Left kidney (tissue), 2 donors: ENCODE results near the gene INVS. TPM values are rescaled to one million over a fixed set of nuclear protein-coding genes. Genes with fewer than 3 reads are reported as not detected.
A peak's percentile ranks its signal among the peaks of the same experiment; 100 is the strongest.
"Not testable (repeated sequence)": the region's sequence is repeated elsewhere in the genome, so short reads cannot be mapped to it uniquely, and the experiment has no call there.

ENCODE experiments used
- DNase-seq: peaks from one replicate; pipeline ENCODE4 v3.0.0-alpha.2; 2013
- polyA plus RNA-seq: library from polyadenylated mRNA; unstranded; fragments of 120-200 nt; gene quantifications from one replicate; pipeline ENCODE4 v1.2.1, GENCODE V29; 2013; ENCODE audit not compliant: insufficient read length

The INVS gene
- polyA plus RNA-seq, 1 donor = 28.9 TPM

DNA sequence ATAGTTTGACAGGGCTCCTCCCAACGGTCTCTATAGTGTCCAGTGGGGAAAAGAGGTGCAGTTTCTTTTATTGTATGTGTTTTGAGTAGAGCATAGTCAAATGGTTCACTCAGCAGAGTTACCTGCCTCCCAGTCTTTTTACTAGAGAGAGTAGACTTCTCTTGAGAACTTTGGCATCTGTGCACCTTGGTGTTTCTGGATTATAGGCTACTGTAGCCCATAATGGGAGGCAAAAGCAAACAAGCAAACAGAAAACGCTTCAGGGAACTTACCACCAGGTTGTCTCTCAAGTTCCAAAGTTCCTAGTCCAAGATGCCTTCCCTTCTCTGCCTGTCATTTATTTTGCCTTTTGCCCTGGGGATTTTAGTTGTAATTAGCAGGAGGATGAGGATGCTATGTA is 26.2 kb downstream of the INVS start:
- no peak for DNase-seq

DNA sequence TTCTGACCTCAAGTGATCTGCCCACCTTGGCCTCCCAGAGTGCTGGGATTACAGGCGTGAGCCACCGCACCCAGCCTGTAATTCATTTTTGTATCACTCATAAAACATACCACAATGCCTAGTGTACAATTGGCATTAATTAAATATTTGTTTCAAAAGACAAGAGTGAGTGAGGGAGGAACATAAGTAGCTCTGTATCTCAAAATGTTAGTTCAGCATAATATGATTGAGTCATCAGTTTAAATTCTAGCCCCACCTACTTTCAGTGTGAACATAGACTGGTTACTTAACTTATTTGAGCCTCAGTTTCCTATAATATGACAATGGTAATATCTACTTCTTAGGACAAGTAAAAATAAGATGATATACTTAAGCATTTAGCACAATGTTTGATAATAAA is 26.9 kb downstream of the INVS start:
- no peak for DNase-seq

DNA sequence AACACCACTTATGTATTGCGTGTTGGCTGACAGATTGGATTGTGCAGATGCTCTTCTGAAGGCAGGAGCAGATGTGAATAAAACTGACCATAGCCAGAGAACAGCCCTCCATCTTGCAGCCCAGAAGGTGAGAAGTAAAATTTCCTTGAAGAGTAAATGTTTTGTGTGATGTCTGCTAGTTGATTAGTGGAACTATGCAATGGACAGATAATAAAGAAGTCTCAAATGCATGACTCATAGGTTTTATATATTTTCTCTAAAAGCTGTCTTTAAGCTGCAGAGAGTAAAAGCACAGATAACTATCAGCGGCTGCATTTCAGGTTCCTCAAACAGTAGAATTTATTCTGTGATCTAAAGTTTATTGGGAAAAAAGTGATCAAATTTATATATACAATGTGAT is 27.4 kb downstream of the INVS start:
- no peak for DNase-seq

DNA sequence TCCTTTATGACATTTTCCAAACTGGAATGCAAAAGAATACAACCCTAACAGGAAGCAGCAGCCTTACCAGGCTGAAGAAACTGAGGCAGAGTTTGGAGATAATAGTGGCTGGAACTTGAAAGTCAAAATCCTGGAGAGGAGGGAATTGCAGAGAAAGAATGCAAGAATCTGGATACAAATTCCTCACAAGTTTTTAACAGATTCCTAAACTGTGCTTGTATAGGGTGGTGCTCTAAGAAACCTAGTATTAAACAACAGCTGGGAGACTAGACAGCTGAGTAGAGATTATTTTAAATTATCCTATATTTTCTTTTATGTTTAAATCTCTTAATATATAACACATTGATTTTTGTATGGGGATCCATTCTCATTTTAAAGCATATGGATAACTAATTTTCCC is 30.7 kb downstream of the INVS start:
- no peak for DNase-seq

DNA sequence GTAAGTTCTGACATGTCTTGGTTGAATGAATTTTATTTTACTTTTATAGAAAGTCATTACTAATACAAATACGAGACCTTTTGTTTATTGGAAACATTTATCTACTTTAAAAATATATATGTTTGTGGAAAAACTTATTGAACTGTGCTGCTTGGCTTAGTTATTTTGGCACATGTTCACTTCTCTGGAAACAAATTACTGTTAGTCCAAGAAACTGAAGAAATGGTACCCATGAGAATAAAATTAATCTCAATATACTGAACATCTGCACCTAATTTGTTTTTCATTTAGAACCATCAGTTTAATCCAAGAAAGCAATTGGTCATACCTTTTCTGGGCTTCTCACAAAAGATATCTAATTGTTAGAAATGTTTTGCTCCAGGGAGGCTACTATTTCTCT is 32.2 kb downstream of the INVS start:
- no peak for DNase-seq

DNA sequence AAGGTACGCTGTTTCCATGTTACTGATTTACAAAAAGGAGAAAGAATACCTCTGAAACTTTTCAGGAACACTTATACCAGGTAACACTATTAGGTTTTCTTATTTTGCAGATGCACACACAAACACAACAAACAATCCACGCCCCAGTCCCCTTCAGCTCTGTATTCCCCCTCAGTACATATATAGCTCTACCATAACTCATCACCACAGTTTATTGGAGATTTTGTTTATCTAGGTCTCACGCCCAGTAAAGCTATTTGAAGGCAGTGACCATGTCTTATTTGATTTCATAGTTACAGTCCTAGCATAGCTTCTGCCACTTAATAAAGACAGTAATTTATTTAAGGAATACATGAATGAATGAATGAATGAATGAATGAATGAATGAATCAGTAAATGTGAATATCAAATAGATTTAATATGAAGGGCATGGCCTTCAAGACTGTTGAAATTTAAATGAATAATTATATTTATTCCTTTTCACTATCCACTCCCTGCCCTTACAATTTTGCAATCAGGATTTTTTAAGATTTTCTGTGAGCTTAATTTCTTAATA is 32.9 kb downstream of the INVS start:
- no peak for DNase-seq

DNA sequence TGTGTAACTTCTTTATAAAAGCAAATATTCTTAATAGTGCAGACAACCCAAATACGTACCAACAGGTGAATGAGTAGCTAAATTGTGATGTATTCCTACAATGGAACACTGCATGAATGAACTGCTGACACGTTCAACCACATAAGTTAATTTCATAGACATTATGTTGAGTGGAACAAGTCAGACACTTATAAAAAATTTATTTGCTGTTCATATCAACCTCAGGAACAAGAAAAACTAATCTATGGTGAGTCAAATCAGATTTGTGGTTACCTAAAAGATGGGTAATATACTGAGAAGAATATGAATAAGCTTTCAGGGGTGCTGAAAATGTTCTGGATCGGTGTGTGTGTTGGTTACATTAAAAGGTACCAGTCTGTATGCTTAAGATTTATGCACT is 35.7 kb downstream of the INVS start:
- DNase-seq = no peak

DNA sequence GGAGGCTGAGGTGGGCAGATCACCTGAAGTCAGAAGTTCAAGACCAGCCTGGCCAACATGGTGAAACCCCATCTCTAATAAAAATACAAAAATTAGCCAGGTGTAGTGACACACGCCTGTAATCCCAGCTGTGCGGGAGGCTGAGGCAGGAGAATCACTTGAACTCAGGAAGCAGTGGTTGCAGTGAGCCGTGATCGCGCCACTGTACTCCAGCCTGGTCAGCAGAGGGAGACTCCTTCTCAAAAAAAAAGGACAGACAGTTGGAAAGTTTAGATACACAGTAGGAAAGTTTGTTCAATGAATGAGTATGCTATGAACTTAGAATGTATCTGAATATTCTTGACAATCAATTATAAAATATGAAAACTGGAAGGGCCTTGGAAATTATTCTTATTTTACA is 37.8 kb downstream of the INVS start:
- not testable (repeated sequence) for DNase-seq

DNA sequence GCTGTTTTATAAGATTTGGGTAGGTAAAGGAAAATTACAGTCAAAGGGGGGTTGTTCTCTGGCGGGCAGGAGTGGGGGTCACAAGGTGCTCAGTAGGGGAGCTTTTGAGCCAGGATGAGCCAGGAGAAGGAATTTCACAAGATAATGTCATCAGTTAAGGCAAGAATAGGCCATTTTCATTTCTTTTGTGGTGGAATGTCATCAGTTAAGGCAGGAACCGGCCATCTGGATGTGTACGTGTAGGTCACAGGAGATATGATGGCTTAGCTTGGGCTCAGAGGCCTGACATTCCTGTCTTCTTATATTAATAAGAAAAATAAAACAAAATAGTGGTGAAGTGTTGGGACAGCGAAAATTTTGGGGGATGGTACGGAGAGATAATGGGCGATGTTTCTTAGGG is 41.3 kb downstream of the INVS start:
- not testable (repeated sequence) for DNase-seq

DNA sequence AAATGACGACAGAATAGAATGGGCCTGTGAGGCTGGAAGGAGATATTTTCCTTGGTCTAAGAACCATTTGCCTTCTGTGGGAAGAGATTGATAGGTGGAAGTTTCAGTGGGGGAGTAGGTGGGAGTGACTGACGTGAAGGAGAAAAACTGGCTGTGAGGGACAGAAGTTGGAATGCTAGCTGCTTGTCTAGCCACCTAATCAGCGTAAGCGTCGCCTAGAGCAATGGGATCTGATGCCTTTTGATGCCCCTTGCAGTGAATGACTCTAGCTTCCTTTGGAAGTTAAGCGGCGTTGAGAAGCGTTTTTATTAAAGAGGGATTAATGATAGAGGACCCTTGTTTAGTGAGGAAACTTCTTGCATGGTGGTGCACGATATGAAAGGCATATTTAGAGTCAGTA is 42.8 kb downstream of the INVS start:
- DNase-seq = not testable (repeated sequence)

DNA sequence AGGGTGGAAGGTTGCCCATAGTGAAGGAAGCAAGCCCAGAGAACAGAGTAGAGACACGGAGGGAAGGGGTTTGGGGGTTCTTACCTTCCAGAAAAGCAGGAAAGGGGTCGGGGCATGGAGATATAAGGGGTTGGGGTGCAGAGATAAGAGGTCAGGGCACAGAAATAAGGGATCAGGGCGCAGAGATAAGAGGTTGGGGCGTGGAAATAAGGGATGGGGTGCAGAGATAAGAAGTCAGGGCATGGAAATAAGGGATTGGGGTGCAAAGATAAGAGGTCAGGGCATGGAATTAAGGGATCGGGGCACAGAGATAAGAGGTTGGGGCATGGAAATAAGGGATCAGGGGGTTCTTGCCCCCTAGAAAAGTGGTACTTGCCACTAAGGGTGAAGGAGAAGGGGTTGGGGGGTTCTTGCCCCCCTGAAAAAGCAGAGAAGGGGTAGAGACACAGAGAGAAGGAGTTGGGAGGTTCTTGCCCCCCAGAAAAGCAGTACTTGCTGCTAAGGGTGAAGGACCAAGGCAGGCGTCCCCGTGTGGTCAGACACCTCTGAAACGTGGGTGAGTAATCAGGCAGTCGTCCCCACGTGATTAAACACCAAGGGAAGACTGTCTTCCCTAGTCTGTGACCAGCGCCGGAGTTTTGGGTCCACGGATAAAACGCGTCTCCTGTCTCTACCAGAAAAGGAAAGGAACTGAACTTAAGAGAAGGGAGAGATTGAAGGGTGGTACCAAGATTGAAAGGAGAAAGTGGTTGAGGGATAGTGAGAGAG is 46.3 kb downstream of the INVS start:
- not testable (repeated sequence) for DNase-seq

DNA sequence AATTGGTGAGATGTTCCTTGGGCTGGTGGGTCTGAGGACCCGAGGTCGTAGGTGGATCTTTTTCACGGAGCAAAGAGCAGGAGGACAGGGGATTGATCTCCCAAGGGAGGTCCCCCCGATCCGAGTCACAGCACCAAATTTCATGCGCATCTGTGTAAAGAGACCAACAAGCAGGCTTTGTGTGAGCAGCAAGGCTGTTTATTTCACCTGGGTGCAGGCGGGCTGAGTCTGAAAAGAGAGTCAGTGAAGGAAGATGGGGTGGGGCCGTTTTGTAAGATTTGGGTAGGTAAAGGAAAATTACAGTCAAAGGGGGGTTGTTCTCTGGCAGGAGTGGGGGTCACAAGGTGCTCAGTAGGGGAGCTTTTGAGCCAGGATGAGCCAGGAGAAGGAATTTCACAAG is 46.9 kb downstream of the INVS start:
- not testable (repeated sequence) for DNase-seq

DNA sequence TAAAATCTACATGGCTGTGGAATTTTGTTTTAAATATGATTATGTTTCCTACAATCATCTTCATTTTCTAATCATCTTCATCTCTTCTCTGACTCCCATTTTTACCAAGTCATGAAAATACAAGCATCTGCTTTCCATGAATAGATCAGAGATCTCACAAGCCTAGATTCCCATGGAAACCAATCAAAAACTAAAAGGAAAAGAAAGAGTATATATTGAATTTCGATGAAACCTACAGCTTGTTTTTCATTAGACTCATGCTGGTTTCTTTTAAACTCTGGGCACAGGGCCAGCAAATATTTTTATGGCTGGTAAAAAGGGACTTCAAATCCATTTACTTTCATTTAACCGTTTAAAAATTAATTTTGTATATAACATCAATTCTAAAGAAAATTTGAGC is 51.2 kb downstream of the INVS start:
- peak; percentile 6 for DNase-seq

DNA sequence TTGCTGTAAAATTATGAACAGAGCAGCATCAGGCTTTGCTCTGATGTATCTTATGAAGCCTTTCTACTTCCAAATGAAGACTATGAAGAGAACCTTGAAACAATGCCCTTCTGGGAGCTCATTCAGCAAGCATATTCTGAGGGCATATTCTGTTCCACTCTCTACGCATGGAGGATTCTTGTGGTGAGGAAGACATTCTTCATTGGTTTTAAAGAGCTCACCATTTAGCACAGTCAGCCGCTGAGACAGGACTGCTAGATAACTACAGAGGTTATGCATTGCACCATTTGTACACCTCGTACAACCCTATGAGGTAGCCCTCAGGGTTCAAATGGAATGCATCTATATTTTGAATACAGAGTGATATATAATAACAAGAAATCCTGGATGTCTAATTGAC is 61.0 kb downstream of the INVS start:
- DNase-seq = no peak

DNA sequence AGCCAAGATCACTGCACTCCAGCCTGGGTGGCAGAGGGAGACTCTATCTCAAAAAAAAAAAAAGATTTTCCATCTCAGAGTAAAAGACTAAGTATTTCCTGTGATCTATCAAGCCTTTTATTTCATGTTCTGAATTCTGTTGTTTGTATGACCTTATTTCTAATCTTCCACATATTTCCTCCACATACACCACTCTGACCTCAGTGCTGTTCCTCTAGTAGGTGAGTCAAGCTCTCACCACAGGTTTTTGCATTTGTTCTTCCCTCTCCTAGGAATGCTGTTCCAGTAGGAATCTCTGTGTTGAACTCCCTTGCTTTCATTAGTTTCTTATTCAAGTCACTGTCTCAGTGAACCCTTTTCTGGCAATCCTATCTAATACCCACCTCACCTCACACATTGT is 68.1 kb downstream of the INVS start:
- DNase-seq = no peak

DNA sequence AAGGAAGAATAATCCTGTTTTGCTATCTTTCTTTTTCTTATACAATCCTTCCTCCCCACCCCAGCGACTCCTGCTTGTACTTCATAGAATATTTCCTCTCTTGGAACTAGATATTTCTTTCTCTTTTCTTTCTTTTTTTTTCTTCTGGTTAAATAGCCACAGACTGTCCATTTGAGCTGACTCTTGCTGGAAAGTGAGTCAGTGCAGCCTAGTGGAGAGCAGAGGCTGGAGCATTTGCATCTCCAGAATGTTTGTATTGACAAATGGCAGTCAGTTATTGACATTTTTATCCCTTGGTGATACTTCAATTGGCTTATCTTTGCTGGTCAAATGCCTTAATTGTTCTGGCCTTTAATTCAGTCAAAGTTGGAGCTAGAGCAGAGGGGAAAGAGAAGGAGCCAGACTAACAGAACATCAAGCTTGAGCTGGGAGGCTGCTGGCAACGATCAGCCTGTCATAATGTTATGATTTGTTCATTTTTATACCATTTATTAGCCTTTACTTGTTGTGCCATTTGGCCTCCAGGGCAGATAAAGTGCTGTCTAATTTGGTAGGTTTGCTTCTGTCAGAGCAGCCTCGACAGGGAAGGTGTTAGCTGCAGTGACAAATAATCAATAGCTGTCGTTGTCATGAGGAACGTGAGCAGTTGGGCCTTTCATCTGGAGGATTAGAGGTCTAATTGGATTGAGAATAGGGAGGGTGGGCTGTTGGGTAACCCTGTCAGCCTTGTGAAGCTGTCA is 69.0 kb downstream of the INVS start:
- DNase-seq = no peak

DNA sequence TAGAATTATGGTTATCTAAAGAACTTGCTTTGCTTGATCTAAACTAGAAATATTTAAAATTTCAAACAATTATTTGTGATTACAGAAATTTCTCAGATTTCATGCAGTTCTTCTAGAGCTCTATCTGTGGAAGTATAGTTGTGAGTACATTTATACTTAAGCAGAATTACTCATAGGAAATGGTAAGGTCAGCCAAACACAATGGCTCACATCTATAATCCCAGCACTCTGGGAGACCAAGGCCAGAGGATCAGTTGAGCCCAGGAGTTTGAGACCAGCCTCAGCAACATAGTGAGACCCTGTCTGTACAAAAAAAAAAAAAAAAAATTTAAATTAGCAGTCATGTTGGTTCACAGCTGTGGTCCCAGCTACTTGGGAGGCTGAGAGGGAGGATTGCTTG is 71.0 kb downstream of the INVS start:
- no peak for DNase-seq

DNA sequence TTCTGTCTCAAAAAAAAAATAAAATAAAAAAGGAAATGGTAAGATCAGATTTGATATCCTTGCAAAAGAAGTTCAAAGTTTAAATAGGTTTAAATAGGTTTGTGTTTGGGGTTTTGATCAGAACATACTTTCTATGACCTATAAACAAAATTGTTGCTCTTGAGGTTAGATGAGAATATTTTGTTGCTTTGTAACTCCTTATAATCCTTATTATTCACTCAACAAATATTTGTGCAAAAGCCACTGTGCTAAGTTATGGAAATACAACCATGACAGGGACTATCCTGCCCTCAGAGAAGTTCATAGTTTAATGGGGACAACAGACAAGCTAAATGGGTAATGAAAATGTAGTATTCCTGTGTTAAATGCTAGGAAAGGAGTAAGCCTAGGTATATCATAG is 71.5 kb downstream of the INVS start:
- DNase-seq = no peak

DNA sequence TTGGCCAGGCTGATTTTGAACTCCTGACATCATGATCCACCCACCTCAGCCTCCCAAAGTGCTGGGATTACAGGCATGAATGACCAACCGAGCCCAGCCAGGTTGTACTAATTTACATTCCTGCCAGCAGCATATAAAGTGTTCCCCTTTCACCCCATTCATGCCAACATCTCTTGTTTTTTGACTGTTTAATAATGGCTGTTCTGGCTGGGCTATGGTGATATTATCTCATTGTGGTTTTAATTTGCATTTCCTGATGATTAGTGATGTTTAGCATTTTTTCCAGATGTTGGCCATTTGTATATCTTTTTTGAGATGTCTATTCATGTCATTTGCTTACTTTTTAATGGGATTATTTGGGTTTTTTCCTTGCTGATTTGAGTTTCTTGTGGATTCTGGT is 87.3 kb downstream of the INVS start:
- DNase-seq = no peak

DNA sequence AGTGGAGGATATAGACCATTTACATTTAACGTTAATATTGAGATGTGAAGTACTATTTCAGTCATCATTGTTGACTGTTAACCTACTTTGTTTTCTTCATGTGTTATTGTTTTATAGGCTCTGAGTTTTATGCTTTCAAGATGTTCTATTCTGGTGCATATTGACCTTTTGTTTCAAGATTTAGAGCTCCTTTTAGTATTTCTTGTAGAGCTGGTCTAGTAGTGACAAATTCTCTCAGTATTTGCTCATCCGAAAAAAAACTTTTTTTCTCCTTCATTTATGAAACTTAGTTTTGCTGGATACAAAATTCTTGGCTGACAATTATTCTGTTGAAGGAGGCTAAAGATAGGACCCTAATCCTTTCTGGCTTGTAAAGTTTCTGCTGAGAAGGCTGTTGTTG is 91.3 kb downstream of the INVS start:
- no peak for DNase-seq

DNA sequence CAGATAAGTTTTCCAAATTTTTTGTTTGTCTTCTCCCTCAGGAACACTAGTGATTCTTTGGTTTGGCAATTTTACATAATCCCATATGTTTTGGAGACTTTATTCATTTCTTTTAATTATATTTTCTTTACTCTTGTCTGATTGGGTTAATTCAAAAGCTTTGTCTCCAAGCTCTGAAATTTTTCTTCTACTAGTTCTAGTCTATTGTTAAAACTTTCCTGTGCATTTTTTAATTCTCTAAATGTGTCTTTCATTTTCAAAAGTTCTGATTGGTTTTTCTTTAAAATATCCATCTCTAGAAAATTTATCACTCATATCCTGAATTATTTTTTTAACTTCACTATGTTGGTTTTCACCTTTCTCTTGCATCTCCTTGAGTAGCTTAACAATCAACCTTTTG is 92.2 kb downstream of the INVS start:
- no peak for DNase-seq

DNA sequence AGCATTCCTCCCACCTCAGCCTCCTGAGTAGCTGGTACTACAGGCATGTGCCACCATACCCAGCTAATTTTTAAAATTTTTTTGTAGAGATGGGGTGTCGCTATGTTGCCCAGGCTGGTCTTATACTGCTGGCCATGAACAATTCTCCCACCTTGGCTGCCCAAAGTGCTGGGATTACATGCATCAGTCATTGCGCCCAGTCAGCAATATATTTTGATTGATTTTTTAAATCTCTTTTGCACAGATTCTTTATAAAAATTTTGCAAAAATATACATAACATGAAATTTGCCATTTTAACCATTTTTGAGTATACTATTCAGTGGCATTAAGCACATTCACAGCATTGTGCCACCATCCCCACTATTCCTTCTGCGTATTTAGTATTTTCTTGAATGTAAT is 94.0 kb downstream of the INVS start:
- DNase-seq = no peak

DNA sequence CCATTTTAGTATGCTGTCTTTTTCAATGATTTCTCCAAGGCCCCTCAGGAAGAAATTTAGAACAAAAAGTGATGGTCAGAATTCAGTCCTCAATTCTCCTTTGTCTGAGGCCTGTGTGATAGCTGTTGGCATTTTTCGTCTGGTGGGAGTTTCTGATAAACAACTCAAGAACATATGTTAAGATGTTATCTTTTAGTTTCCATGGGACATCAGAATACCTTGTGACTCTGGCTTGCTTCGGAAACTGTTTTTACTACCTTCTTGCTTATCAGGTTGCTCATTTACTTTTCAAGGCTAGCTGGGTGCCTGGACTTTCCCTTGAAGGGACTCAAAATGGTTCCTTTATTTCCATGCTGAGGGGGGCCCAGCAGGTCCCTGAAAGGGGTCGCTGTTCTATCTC is 97.2 kb downstream of the INVS start:
- no peak for DNase-seq

DNA sequence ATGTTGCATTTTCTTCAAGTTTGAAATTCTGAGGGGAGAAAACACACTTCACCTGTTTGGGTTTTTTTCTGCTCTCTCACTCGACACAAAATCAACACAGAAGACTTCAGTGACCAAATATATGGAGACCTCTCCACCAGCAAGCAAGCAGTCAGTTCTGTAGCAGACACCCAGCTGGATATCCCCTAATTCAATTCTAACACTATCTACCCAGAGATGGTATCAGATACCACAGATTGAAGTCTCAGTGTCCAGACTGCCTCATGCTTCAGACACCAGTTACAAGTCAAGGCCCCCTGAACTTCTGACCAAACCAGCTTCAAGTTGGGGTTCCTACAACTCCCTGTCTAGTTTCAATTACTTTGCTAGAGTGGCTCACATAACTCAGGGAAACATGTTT is 97.8 kb downstream of the INVS start:
- DNase-seq = no peak
